ENCODE results near the gene PIGM.

DNA sequence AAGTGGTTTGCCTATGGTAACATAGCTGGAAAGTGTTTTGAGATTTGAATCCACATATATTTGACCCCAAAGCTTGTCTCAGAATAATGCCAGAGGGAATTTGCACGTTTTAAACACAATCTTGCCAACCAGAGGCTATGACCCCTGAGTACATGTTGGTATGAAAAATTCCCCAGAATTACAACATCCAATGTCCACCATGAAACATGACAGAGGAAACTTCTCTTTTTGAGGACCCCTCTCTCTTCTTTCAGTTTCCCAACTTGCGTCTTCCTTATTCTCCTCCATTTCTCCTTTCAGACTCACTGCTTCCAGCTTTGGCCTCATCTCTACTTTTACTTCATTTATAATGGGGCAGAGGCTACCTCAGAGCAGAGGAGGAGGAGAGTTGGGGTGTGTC is 44.0 kb upstream of the PIGM start:
- TF ChIP-seq, protein P1, sequence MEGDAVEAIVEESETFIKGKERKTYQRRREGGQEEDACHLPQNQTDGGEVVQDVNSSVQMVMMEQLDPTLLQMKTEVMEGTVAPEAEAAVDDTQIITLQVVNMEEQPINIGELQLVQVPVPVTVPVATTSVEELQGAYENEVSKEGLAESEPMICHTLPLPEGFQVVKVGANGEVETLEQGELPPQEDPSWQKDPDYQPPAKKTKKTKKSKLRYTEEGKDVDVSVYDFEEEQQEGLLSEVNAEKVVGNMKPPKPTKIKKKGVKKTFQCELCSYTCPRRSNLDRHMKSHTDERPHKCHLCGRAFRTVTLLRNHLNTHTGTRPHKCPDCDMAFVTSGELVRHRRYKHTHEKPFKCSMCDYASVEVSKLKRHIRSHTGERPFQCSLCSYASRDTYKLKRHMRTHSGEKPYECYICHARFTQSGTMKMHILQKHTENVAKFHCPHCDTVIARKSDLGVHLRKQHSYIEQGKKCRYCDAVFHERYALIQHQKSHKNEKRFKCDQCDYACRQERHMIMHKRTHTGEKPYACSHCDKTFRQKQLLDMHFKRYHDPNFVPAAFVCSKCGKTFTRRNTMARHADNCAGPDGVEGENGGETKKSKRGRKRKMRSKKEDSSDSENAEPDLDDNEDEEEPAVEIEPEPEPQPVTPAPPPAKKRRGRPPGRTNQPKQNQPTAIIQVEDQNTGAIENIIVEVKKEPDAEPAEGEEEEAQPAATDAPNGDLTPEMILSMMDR (IDR thresholded peaks at IDR 0.05; ENCODE audit: borderline replicate concordance, extremely low read depth, low read length, poor library complexity, severe bottlenecking), result no peak
- TF ChIP-seq EZH2 (IDR thresholded peaks at IDR 0.05; ENCODE audit: borderline replicate concordance, low read depth, low read length, severe bottlenecking), result no peak

Measured in DND-41 (cell line).